Ascending aorta (tissue), 2 donors: Measurements from ENCODE around the gene ADH1B. TPM values are rescaled to one million over a fixed set of nuclear protein-coding genes. Genes with fewer than 3 reads are reported as not detected.

ENCODE experiments used
- DNase-seq, 2 donors: peaks; one replicate each; pipeline ENCODE4 v3.0.0-alpha.2; 2019; ENCODE audit warnings: low spot score in 2 of 2
- H3K27ac ChIP-seq, 2 donors: fragments of 200-600 bp; sonication (generic); one replicate each; pipeline ENCODE4 v1.5.1; 2016 to 2017; ENCODE audit warnings: mild to moderate bottlenecking in 1 of 2
- H3K27me3 ChIP-seq: fragments of 200-600 bp; sonication (generic); one replicate; pipeline ENCODE4 v1.5.1; 2017
- H3K36me3 ChIP-seq, 2 donors: fragments of 200-600 bp; sonication (generic); one replicate each; pipeline ENCODE4 v1.5.1; 2016
- H3K4me1 ChIP-seq, 2 donors: fragments of 200-600 bp; sonication (generic); one replicate each; pipeline ENCODE4 v1.5.1; 2016 to 2017; ENCODE audit warnings: mild to moderate bottlenecking in 1 of 2
- H3K4me3 ChIP-seq, 2 donors: fragments of 200-600 bp; sonication (generic); one replicate each; pipeline ENCODE4 v1.5.1; 2016 to 2017; ENCODE audit warnings: mild to moderate bottlenecking in 1 of 2
- H3K9me3 ChIP-seq, 2 donors: fragments of 200-600 bp; sonication (generic); one replicate each; pipeline ENCODE4 v1.5.1; 2016
- CTCF ChIP-seq, 3 experiments: fragments of 200-600 bp in 2 of 3; fragments of 450-650 bp in 1 of 3; sonication (generic) in 2 of 3; IDR thresholded peaks; one replicate each; pipeline ENCODE4 v1.5.1; 2016 to 2019; ENCODE audit warnings: antibody characterized with exemption in 3 of 3, mild to moderate bottlenecking in 1 of 3, moderate library complexity in 1 of 3
- intact Hi-C: fragments of 100-400 bp; cut with DNase I; formaldehyde crosslinking; loops from one replicate; pipeline ENCODE4 v1.15.1; 2023
- total RNA-seq: library from RNA; depleted of rRNA; stranded (reverse); fragments of >200 nt; gene quantifications from one replicate; pipeline ENCODE4 v1.1.0, GENCODE V29; 2016

The ADH1B gene
- total RNA-seq, 1 donor from 2014 or later = 650 TPM

- TF ChIP-seq CTCF (IDR thresholded peaks at IDR 0.05) = no peak
- DNase-seq = no peak
- Histone ChIP-seq H3K27me3 (no peaks in the 10 kb centered on the region), H3K4me1 (peaks cover 0 to 16% of the 10 kb centered on the region in 2 donors), H3K36me3 (no peaks in the 10 kb centered on the region), H3K27ac (peak overlapping the region in 1 of 2 donors; percentile 28), H3K9me3 (no peaks in the 10 kb centered on the region), H3K4me3 (no peak overlapping the region)
- intact Hi-C loops = no loop called here
Observed at GRCh38 chr4:99264927-99265326, 56.3 kb downstream of the ADH1B start.

Other genes starting within 250 kb of the ADH1B start
- 93.4 TPM for gene ADH5, start 232.6 kb downstream of the ADH1B start, total RNA-seq
- gene ADH4, start 177.1 kb downstream of the ADH1B start, total RNA-seq = 0.96 TPM
- gene ADH6, start 102.2 kb downstream of the ADH1B start, total RNA-seq = not detected
- gene ADH1A, start 30.4 kb downstream of the ADH1B start, total RNA-seq = not detected
- 4.6 TPM for gene ADH1C, start 31.3 kb upstream of the ADH1B start, total RNA-seq
- gene ADH7, start 113.9 kb upstream of the ADH1B start, total RNA-seq = not detected
- gene C4orf17, start 189.6 kb upstream of the ADH1B start, total RNA-seq = not detected
- gene TRMT10A, start 242.6 kb upstream of the ADH1B start, total RNA-seq = not detected